HCT116 (cell line): ENCODE results near the gene LRFN4. TPM values are rescaled to one million over a fixed set of nuclear protein-coding genes. Genes with fewer than 3 reads are reported as not detected.

ENCODE experiments used
- ATAC-seq: fragments of 200-7000 bp; cut with Tn5 transposase; 2 replicates; pipeline ENCODE4 v1.9.1; 2020; ENCODE audit warnings: mild to moderate bottlenecking, moderate library complexity
- BruUV-seq: library from RNA; stranded (reverse); fragments of 400-500 nt; replicated peaks from 2 replicates; lab custom pipeline; 2021; lab: Mats Ljungman, UMichigan
- CTCF ChIA-PET: fragments of 300-600 bp; sonication (Branson Sonifier 250); formaldehyde crosslinking; loops from one replicate; lab custom pipeline; 2021; ENCODE audit warnings: antibody characterized with exemption; lab: Charles Lee
- POLR2A ChIA-PET: fragments of 300-600, 350-600 bp; sonication (Branson Sonifier 250); formaldehyde crosslinking; loops from one replicate; lab custom pipeline; 2021; ENCODE audit warnings: antibody characterized with exemption; lab: Charles Lee
- RAD21 ChIA-PET, 2 experiments: fragments of 300-600 bp; sonication (Branson Sonifier 250); formaldehyde crosslinking; loops; one replicate each; lab custom pipeline; 2023; ENCODE audit warnings: low total read pairs in 2 of 2; ENCODE audit not compliant: uncharacterized antibody in 2 of 2, unreplicated experiment in 2 of 2, low non-redundant PET in 1 of 2; lab: Charles Lee
- DNase-seq: peaks from one replicate; pipeline ENCODE4 v3.0.0-alpha.2; 2010; ENCODE audit warnings: low read depth, low spot score
- H2AFZ ChIP-seq: fragments of 200-600 bp; shearing (Covaris generic), sonication (generic); 2 replicates; pipeline ENCODE4 v1.6.1; 2017; ENCODE audit warnings: low read depth, mixed run types, mixed read lengths, antibody characterized with exemption, low read length; ENCODE audit not compliant: poor library complexity, severe bottlenecking
- H3K27ac ChIP-seq: 2 replicates; pipeline ENCODE4 v1.5.1; 2012; ENCODE audit warnings: low read depth, low read length
- H3K27me3 ChIP-seq: fragments of 200-600 bp; sonication (generic); 2 replicates; pipeline ENCODE4 v1.6.1; 2016; ENCODE audit warnings: mixed run types, low read length, mixed read lengths; ENCODE audit not compliant: insufficient read depth
- H3K36me3 ChIP-seq, 2 experiments: fragments of 200-500 bp in 1 of 2; fragments of 200-600 bp in 1 of 2; sonication (Bioruptor generic) in 1 of 2; sonication (generic) in 1 of 2; 2 replicates each; pipeline versions ENCODE4 v1.5.1 to v1.6.1; 2014 to 2016; ENCODE audit warnings: low read length in 2 of 2, inconsistent platforms in 1 of 2, mixed read lengths in 1 of 2, mixed run types in 1 of 2; ENCODE audit not compliant: insufficient read depth in 2 of 2, control insufficient read depth in 1 of 2
- H3K4me1 ChIP-seq, 2 experiments: fragments of 200-600 bp in 1 of 2; sonication (generic) in 1 of 2; 2 replicates each; pipeline versions ENCODE4 v1.5.1 to v1.6.1; 2012 to 2017; ENCODE audit warnings: low read length in 2 of 2, inconsistent platforms in 1 of 2, mild to moderate bottlenecking in 1 of 2, mixed read lengths in 1 of 2, mixed run types in 1 of 2, moderate library complexity in 1 of 2; ENCODE audit not compliant: insufficient read depth in 2 of 2, control insufficient read depth in 1 of 2
- H3K4me2 ChIP-seq: fragments of 200-600 bp; sonication (generic); 2 replicates; pipeline ENCODE4 v1.6.1; 2017; ENCODE audit warnings: mixed run types, low read length, mixed read lengths
- H3K4me3 ChIP-seq, 2 experiments: fragments of 200-600 bp in 1 of 2; sonication (generic) in 1 of 2; replicated peaks in 1 of 2; 2 replicates each; pipeline ENCODE4 v1.5.1; 2011 to 2016; ENCODE audit warnings: low read length in 2 of 2, control low read depth in 1 of 2, low read depth in 1 of 2, mild to moderate bottlenecking in 1 of 2, mixed read lengths in 1 of 2, mixed run types in 1 of 2
- H3K79me2 ChIP-seq: fragments of 200-600 bp; sonication (generic); 2 replicates; pipeline ENCODE4 v1.6.1; 2017; ENCODE audit warnings: mild to moderate bottlenecking, mixed run types, low read length, moderate library complexity, mixed read lengths; ENCODE audit not compliant: insufficient read depth
- H3K9ac ChIP-seq: fragments of 200-600 bp; sonication (generic); 2 replicates; pipeline ENCODE4 v1.6.1; 2016; ENCODE audit warnings: low read length, mixed read lengths
- H3K9me2 ChIP-seq: fragments of 200-600 bp; sonication (generic), shearing (Covaris generic); 2 replicates; pipeline ENCODE4 v1.6.1; 2017; ENCODE audit warnings: mixed run types, mild to moderate bottlenecking, moderate library complexity; ENCODE audit not compliant: insufficient read depth
- H3K9me3 ChIP-seq, 2 experiments: fragments of 200-500 bp in 1 of 2; fragments of 200-600 bp in 1 of 2; sonication (Bioruptor generic) in 1 of 2; sonication (generic) in 1 of 2; 2 replicates each; pipeline ENCODE4 v1.6.1; 2014 to 2017; ENCODE audit warnings: low read length in 2 of 2, mixed read lengths in 2 of 2, inconsistent platforms in 1 of 2, low read depth in 1 of 2, mild to moderate bottlenecking in 1 of 2, mixed run types in 1 of 2, moderate library complexity in 1 of 2; ENCODE audit not compliant: control insufficient read depth in 1 of 2, insufficient read depth in 1 of 2
- H4K20me1 ChIP-seq: fragments of 200-600 bp; sonication (generic), shearing (Covaris generic); 2 replicates; pipeline ENCODE4 v1.6.1; 2017; ENCODE audit warnings: mixed run types, mild to moderate bottlenecking, moderate library complexity; ENCODE audit not compliant: insufficient read depth
- EGR1 ChIP-seq: IDR thresholded peaks from 2 replicates; pipeline ENCODE4 v1.6.1; 2012; ENCODE audit warnings: low read depth
- FOSL1 ChIP-seq: IDR thresholded peaks from 2 replicates; pipeline ENCODE4 v1.6.1; 2012; ENCODE audit warnings: low read depth
- POLR2A ChIP-seq: IDR thresholded peaks from 2 replicates; pipeline ENCODE4 v1.7.0; 2011; ENCODE audit warnings: borderline replicate concordance; ENCODE audit not compliant: insufficient read depth, insufficient read length; ENCODE audit errors: extremely low read depth
- SRF ChIP-seq: IDR thresholded peaks from 2 replicates; pipeline ENCODE4 v1.6.1; 2012; ENCODE audit warnings: low read depth
- YY1 ChIP-seq: IDR thresholded peaks from 2 replicates; pipeline ENCODE4 v1.6.1; 2011; ENCODE audit warnings: low read length, low read depth, moderate library complexity, mild to moderate bottlenecking; ENCODE audit not compliant: insufficient replicate concordance; ENCODE audit errors: extremely low read depth
- intact Hi-C: fragments of 100-400 bp; cut with micrococcal nuclease; formaldehyde crosslinking; loops from 2 replicates; pipeline ENCODE4 v1.10.0; 2022
- total RNA-seq: library from RNA; stranded (reverse); gene quantifications from one replicate; pipeline ENCODE4 v1.2.1, GENCODE V29; 2021; ENCODE audit not compliant: unreplicated experiment
- TF ChIP-seq, protein P1 (sequence below), 3 experiments: fragments of 200-600 bp in 1 of 3; sonication (generic) in 1 of 3; IDR thresholded peaks in 2 of 3; conservative IDR thresholded peaks in 1 of 3; 2 replicates each; pipeline ENCODE4 v1.5.1; 2012 to 2017; ENCODE audit warnings: low read depth in 2 of 3, low read length in 2 of 3, antibody characterized with exemption in 1 of 3, borderline replicate concordance in 1 of 3, control low read depth in 1 of 3, mild to moderate bottlenecking in 1 of 3, mixed read lengths in 1 of 3, mixed run types in 1 of 3, moderate library complexity in 1 of 3; ENCODE audit not compliant: insufficient read depth in 1 of 3
- TF ChIP-seq, protein P2 (sequence below): IDR thresholded peaks from 2 replicates; pipeline ENCODE4 v1.6.1; 2012

Gene LRFN4
- total RNA-seq, 1 experiment from 2014 or later = 55.4 TPM

DNA sequence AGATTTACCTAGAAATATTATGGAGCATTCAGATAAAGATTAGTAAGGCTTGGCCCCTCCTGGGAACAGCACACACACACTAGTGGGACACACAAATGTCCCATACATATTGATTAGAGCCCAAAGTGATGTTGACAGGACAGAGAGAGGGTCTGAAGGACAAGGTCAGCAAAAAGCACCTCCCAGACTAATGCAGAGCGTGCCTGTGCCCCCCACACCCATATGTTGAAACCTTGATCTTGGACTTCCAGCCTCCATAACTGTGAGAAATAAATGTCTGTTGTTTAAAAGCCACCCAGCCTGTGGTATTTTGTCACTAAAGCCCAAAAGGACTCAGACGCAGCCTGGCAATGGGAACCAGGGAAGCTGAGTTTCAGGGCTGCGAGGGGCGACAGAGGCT lies 27.6 kb downstream of the LRFN4 start:
- POLR2A ChIA-PET = no interaction called here
- Histone ChIP-seq H3K27me3 (no peaks in the 10 kb centered on the region), H3K9me3 (no peaks in the 10 kb centered on the region), H3K36me3 (no peaks in the 10 kb centered on the region), H4K20me1 (no peaks in the 10 kb centered on the region), H3K4me2 (peak overlapping the region; percentile 84; the same call in 1 of the 2 replicates), H3K27ac (no peak overlapping the region), H3K79me2 (no peaks in the 10 kb centered on the region), H3K9me2 (no peaks in the 10 kb centered on the region), H3K4me3 (no peak overlapping the region), H3K4me1 (peaks cover 87 to 91% of the 10 kb centered on the region in 2 experiments), H2AFZ (no peak overlapping the region), H3K9ac (no peak overlapping the region)
- TF ChIP-seq FOSL1 (no peak), YY1 (no peak), SRF (no peak), POLR2A (no peak), EGR1 (no peak)
- TF ChIP-seq, protein P1, sequence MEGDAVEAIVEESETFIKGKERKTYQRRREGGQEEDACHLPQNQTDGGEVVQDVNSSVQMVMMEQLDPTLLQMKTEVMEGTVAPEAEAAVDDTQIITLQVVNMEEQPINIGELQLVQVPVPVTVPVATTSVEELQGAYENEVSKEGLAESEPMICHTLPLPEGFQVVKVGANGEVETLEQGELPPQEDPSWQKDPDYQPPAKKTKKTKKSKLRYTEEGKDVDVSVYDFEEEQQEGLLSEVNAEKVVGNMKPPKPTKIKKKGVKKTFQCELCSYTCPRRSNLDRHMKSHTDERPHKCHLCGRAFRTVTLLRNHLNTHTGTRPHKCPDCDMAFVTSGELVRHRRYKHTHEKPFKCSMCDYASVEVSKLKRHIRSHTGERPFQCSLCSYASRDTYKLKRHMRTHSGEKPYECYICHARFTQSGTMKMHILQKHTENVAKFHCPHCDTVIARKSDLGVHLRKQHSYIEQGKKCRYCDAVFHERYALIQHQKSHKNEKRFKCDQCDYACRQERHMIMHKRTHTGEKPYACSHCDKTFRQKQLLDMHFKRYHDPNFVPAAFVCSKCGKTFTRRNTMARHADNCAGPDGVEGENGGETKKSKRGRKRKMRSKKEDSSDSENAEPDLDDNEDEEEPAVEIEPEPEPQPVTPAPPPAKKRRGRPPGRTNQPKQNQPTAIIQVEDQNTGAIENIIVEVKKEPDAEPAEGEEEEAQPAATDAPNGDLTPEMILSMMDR (IDR thresholded peaks at IDR 0.05 in 2 of 3, conservative IDR thresholded peaks at IDR 0.05 in 1 of 3; ENCODE audit: borderline replicate concordance in 1 of 3, insufficient read depth in 1 of 3, low read depth in 2 of 3, low read length in 2 of 3) = no peak
- TF ChIP-seq, protein P2, sequence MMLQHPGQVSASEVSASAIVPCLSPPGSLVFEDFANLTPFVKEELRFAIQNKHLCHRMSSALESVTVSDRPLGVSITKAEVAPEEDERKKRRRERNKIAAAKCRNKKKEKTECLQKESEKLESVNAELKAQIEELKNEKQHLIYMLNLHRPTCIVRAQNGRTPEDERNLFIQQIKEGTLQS = no peak
- no TSS peak for BruUV-seq
- CTCF ChIA-PET = interaction anchor here (3.5 kb wide), 1 partner anchor 8 kb away, joined by 17 read pairs; no protein-coding TSS in a partner anchor
- RAD21 ChIA-PET = interaction anchor here in 1 of 2 experiments (0.7 kb wide), 1 partner anchor 59 kb away, joined by 3 read pairs; no protein-coding TSS in a partner anchor
- intact Hi-C loops = loop anchor here (5.0 to 10.0 kb wide), 2 partner anchors 70 to 138 kb away; partner anchors contain the start of genes PC and SYT12
- no peak for DNase-seq
- ATAC-seq = no peak
